HepG2 (cell line): ENCODE results near the gene PRIMPOL. TPM values are rescaled to one million over a fixed set of nuclear protein-coding genes. Genes with fewer than 3 reads are reported as not detected.
A peak's percentile ranks its signal among the peaks of the same experiment; 100 is the strongest.

ENCODE experiments used
- ARHGAP35 ChIP-seq: sonication (generic); formaldehyde crosslinking; IDR thresholded peaks from 2 replicates; pipeline ENCODE4 v1.9.0; 2022; ENCODE audit warnings: mild to moderate bottlenecking, inconsistent platforms, moderate library complexity, missing genetic modification reagents, borderline replicate concordance
- CBX2 ChIP-seq, 2 experiments: fragments of 200-600 bp in 1 of 2; sonication (generic); formaldehyde crosslinking in 1 of 2; IDR thresholded peaks; 2 replicates each; pipeline versions ENCODE4 v1.7.0 to v1.8.1; 2018 to 2022; ENCODE audit warnings: low read depth in 2 of 2, low read length in 1 of 2, mild to moderate bottlenecking in 1 of 2, missing genetic modification reagents in 1 of 2
- EHMT2 ChIP-seq: fragments of 200-600 bp; sonication (generic); IDR thresholded peaks from 2 replicates; pipeline ENCODE4 v1.7.0; 2017; ENCODE audit warnings: antibody characterized with exemption, low read depth, low read length, borderline replicate concordance
- GABPA ChIP-seq, 2 experiments: IDR thresholded peaks; 2 replicates each; pipeline ENCODE4 v1.6.1; 2011 to 2016; ENCODE audit warnings: low read depth in 2 of 2, low read length in 1 of 2, missing biosample characterization in 1 of 2, missing genetic modification characterization in 1 of 2
- JUND ChIP-seq: sonication (generic); formaldehyde crosslinking; IDR thresholded peaks from 2 replicates; pipeline ENCODE4 v1.8.0; 2022; ENCODE audit warnings: mild to moderate bottlenecking, missing genetic modification reagents
- KLF12 ChIP-seq: sonication (generic); formaldehyde crosslinking; IDR thresholded peaks from 2 replicates; pipeline ENCODE4 v1.4.0; 2020; ENCODE audit warnings: missing genetic modification reagents, borderline replicate concordance
- MLLT10 ChIP-seq: sonication (generic); formaldehyde crosslinking; IDR thresholded peaks from 2 replicates; pipeline ENCODE4 v1.4.0; 2020; ENCODE audit warnings: missing genetic modification reagents
- MTF2 ChIP-seq: sonication (generic); formaldehyde crosslinking; IDR thresholded peaks from 2 replicates; pipeline ENCODE4 v1.5.0; 2020; ENCODE audit warnings: missing genetic modification reagents, borderline replicate concordance
- NFIC ChIP-seq: IDR thresholded peaks from 2 replicates; pipeline ENCODE4 v1.6.1; 2012; ENCODE audit warnings: mild to moderate bottlenecking, low read length, inconsistent platforms
- RBAK ChIP-seq: sonication (generic); formaldehyde crosslinking; IDR thresholded peaks from 2 replicates; pipeline ENCODE4 v1.5.1; 2020; ENCODE audit warnings: mild to moderate bottlenecking, missing genetic modification reagents
- RNF219 ChIP-seq: sonication (generic); formaldehyde crosslinking; IDR thresholded peaks from 2 replicates; pipeline ENCODE4 v1.5.0; 2020; ENCODE audit warnings: mild to moderate bottlenecking, missing genetic modification reagents
- SAP130 ChIP-seq: IDR thresholded peaks from 2 replicates; pipeline ENCODE4 v1.6.1; 2016; ENCODE audit warnings: low read depth
- SOX6 ChIP-seq, 2 experiments: fragments of 450-650 bp in 1 of 2; sonication (generic) in 1 of 2; formaldehyde crosslinking in 1 of 2; IDR thresholded peaks; 2 replicates each; pipeline versions ENCODE4 v1.4.0 to v1.6.1; 2017 to 2020; ENCODE audit warnings: antibody characterized with exemption in 1 of 2, mild to moderate bottlenecking in 1 of 2, missing genetic modification reagents in 1 of 2
- ZFYVE20 ChIP-seq: sonication (generic); formaldehyde crosslinking; IDR thresholded peaks from 2 replicates; pipeline ENCODE4 v1.8.0; 2023; ENCODE audit warnings: low read depth, mild to moderate bottlenecking, moderate library complexity, missing genetic modification reagents, borderline replicate concordance
- ZKSCAN5 ChIP-seq: sonication (generic); formaldehyde crosslinking; IDR thresholded peaks from 2 replicates; pipeline ENCODE4 v1.5.1; 2020; ENCODE audit warnings: mild to moderate bottlenecking, missing genetic modification reagents
- ZNF20 ChIP-seq: sonication (generic); formaldehyde crosslinking; IDR thresholded peaks from 2 replicates; pipeline ENCODE4 v1.4.0; 2020; ENCODE audit warnings: mild to moderate bottlenecking, moderate library complexity, missing genetic modification reagents
- ZNF230 ChIP-seq: sonication (generic); formaldehyde crosslinking; IDR thresholded peaks from 2 replicates; pipeline ENCODE4 v1.4.0; 2020; ENCODE audit warnings: mild to moderate bottlenecking, missing genetic modification reagents
- ZNF232 ChIP-seq: sonication (generic); formaldehyde crosslinking; IDR thresholded peaks from 2 replicates; pipeline ENCODE4 v1.4.0; 2020; ENCODE audit warnings: missing genetic modification reagents, borderline replicate concordance
- ZNF3 ChIP-seq: IDR thresholded peaks from 2 replicates; pipeline ENCODE4 v1.7.0; 2017; ENCODE audit warnings: inconsistent platforms
- ZNF639 ChIP-seq: conservative IDR thresholded peaks from 2 replicates; pipeline ENCODE4 v1.6.1; 2018; ENCODE audit warnings: missing genetic modification reagents
- ZNF704 ChIP-seq: sonication (generic); formaldehyde crosslinking; IDR thresholded peaks from 2 replicates; pipeline ENCODE4 v1.8.1; 2023; ENCODE audit warnings: mild to moderate bottlenecking, inconsistent platforms, moderate library complexity, missing genetic modification reagents, borderline replicate concordance
- ZNF747 ChIP-seq: sonication (generic); formaldehyde crosslinking; IDR thresholded peaks from 2 replicates; pipeline ENCODE4 v1.8.1; 2023; ENCODE audit warnings: missing genetic modification reagents, mild to moderate bottlenecking, borderline replicate concordance
- ZNF768 ChIP-seq: sonication (generic); formaldehyde crosslinking; IDR thresholded peaks from 2 replicates; pipeline ENCODE4 v1.4.0; 2020; ENCODE audit warnings: missing genetic modification reagents
- ZSCAN25 ChIP-seq: sonication (generic); formaldehyde crosslinking; IDR thresholded peaks from 2 replicates; pipeline ENCODE4 v1.8.0; 2022; ENCODE audit warnings: mild to moderate bottlenecking, missing genetic modification reagents
- polyA plus RNA-seq, 8 experiments: library from polyadenylated mRNA; depleted of rRNA in 3 of 8; stranded (reverse) in 7 of 8; unstranded in 1 of 8; fragments of >200 nt; fragmentation: Illumina TruSeq in 4 of 8; extraction: Trizol in 4 of 8; gene quantifications; 2 replicates each; pipeline versions ENCODE4 v1.2.1 to v1.2.3, GENCODE V29; 2011 to 2016; ENCODE audit warnings: low read depth in 4 of 8, missing spikeins in 1 of 8, mixed read lengths in 1 of 8; ENCODE audit not compliant: insufficient read depth in 1 of 8
- total RNA-seq, 5 experiments: library from RNA; depleted of rRNA; stranded (reverse); fragments of >200 nt; fragmentation: Illumina TruSeq; extraction: Trizol; gene quantifications; 2 replicates each; pipeline ENCODE4 v1.2.3, GENCODE V29; 2016; ENCODE audit warnings: low read depth in 1 of 5

Gene PRIMPOL
- total and polyA plus RNA-seq, 2 of the 13 experiments (the other 11 are each of a cell fraction or from before 2014, with no cell fraction given) = 7.3 to 11.0 TPM

GRCh38 chr4:184733654-184734524 is 84.4 kb downstream of the PRIMPOL start, which contains the start of gene CENPU (continued):
- TF ChIP-seq ZNF20 (CRISPR knock-in tag) = no peak
- TF ChIP-seq ZNF768 = peak; percentile 66
- peak; percentile 89 for TF ChIP-seq ZNF639 (CRISPR knock-in tag)
- TF ChIP-seq ZNF232 = peak; percentile 97
- no peak for TF ChIP-seq GABPA (IDR thresholded peaks at IDR 0.05; ENCODE audit: low read depth, low read length)
- TF ChIP-seq GABPA (CRISPR knock-in tag; IDR thresholded peaks at IDR 0.05; ENCODE audit: low read depth) = peak; percentile 80
- peak; percentile 77; the same call in 1 of the 2 replicates for TF ChIP-seq KLF12 (CRISPR knock-in tag)
- TF ChIP-seq SAP130 (CRISPR knock-in tag) = peak; percentile 98
- peak; percentile 69; the same call in 1 of the 2 replicates for TF ChIP-seq ZKSCAN5 (CRISPR knock-in tag)
- 0 out of 2 replicates have a peak, but pooled peaks have one; percentile 79 for TF ChIP-seq RNF219 (CRISPR knock-in tag)
- TF ChIP-seq ARHGAP35 (CRISPR knock-in tag) = peak; percentile 83; the same call in 1 of the 2 replicates
- peak; percentile 54; the same call in 1 of the 2 replicates for TF ChIP-seq NFIC
- peak; percentile 99 for TF ChIP-seq ZNF747 (CRISPR knock-in tag)
- no peak for TF ChIP-seq CBX2 (IDR thresholded peaks at IDR 0.05; ENCODE audit: low read depth, low read length)
- TF ChIP-seq CBX2 (CRISPR knock-in tag; IDR thresholded peaks at IDR 0.05; ENCODE audit: low read depth) = peak; percentile 38; the same call in 1 of the 2 replicates
- no peak for TF ChIP-seq EHMT2
- peak; percentile 91 for TF ChIP-seq ZNF704
- peak; percentile 51; the same call in 1 of the 2 replicates for TF ChIP-seq ZSCAN25 (CRISPR knock-in tag)
- no peak; the same call in 1 of the 2 replicates for TF ChIP-seq ZNF3 (CRISPR knock-in tag)
- TF ChIP-seq MTF2 (CRISPR knock-in tag) = no peak
- no peak for TF ChIP-seq MLLT10 (CRISPR knock-in tag)
- TF ChIP-seq RBAK (CRISPR knock-in tag) = 0 out of 2 replicates have a peak, but pooled peaks have one; percentile 65
- peak; percentile 78 for TF ChIP-seq ZNF230 (CRISPR knock-in tag)
- TF ChIP-seq SOX6 (IDR thresholded peaks at IDR 0.05) = no peak
- peak; percentile 90 for TF ChIP-seq SOX6 (CRISPR knock-in tag; IDR thresholded peaks at IDR 0.05)
- peak; percentile 59; the same call in 1 of the 2 replicates for TF ChIP-seq JUND (CRISPR knock-in tag)
- 0 out of 2 replicates have a peak, but pooled peaks have one; percentile 90 for TF ChIP-seq ZFYVE20 (CRISPR knock-in tag)
